ENCODE measurements around the gene LRRTM4. TPM values are rescaled to one million over a fixed set of nuclear protein-coding genes. Genes with fewer than 3 reads are reported as not detected.

Gene LRRTM4
- total RNA-seq, 4 donors from 2014 or later, result 0.24 to 38.4 (median 1.0) TPM; not detected in 1

DNA sequence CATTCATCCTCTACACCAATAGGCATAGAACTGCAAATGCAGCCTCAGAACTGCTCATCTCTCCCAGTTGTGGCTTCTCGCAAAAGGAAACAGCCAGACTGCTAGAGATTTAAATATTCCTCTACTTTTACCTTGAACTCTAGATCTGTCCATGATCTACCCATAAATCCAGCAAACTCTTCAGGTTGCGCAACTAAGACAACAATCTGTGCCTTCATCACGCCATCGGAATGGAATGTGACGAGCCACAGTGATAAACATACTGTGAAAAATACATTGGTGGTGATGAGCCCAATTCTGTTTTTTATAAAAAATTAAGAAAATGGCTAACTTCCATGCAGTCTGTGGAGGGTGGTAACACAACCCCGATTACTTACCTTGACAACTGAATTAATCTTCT lies 626.7 kb downstream of the LRRTM4 start:
- Histone ChIP-seq H3K9me3 (no peaks in the 10 kb centered on the region), H3K4me1 (no peaks in the 10 kb centered on the region), H3K36me3 (no peaks in the 10 kb centered on the region), H3K27ac (no peak overlapping the region), H3K27me3 (no peaks in the 10 kb centered on the region), H3K4me3 (no peak overlapping the region)
- DNase-seq, result no peak
- TF ChIP-seq, protein P1, sequence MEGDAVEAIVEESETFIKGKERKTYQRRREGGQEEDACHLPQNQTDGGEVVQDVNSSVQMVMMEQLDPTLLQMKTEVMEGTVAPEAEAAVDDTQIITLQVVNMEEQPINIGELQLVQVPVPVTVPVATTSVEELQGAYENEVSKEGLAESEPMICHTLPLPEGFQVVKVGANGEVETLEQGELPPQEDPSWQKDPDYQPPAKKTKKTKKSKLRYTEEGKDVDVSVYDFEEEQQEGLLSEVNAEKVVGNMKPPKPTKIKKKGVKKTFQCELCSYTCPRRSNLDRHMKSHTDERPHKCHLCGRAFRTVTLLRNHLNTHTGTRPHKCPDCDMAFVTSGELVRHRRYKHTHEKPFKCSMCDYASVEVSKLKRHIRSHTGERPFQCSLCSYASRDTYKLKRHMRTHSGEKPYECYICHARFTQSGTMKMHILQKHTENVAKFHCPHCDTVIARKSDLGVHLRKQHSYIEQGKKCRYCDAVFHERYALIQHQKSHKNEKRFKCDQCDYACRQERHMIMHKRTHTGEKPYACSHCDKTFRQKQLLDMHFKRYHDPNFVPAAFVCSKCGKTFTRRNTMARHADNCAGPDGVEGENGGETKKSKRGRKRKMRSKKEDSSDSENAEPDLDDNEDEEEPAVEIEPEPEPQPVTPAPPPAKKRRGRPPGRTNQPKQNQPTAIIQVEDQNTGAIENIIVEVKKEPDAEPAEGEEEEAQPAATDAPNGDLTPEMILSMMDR (IDR thresholded peaks at IDR 0.05), result no peak
- no peak for TF ChIP-seq POLR2A (IDR thresholded peaks at IDR 0.05)
- intact Hi-C loops (cut with DNase I; ENCODE audit: low total_unique reads), result no loop called here

DNA sequence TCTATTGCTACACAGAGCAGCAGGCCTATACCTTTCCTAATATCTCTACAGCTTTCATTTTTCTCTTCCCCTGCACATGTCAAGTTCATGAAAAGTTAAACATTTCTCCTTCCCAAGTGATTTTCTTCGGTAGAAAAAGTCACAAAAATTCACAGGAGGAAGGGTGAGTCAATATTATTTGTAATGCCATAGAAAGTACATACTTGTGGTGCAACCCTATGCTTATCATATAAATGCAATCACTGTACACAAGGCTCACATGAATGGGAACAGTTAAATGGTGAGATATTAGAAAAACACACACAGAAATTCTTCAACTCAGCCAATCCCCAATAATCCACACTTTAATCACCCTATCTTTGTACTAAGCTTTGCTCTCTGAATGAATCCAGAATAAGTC lies 651.6 kb downstream of the LRRTM4 start:
- no peaks in the 10 kb centered on the region for H3K36me3 ChIP-seq
- intact Hi-C loops (cut with DNase I; ENCODE audit: low total_unique reads), result no loop called here
- no peak for TF ChIP-seq POLR2A (IDR thresholded peaks at IDR 0.05)
- TF ChIP-seq, protein P1 (IDR thresholded peaks at IDR 0.05), result no peak
- no peaks in the 10 kb centered on the region for H3K27me3 ChIP-seq
- H3K27ac ChIP-seq, result no peak overlapping the region
- no peaks in the 10 kb centered on the region for H3K9me3 ChIP-seq
- no peak overlapping the region for H3K4me3 ChIP-seq
- H3K4me1 ChIP-seq, result no peaks in the 10 kb centered on the region
- no peak for DNase-seq

DNA sequence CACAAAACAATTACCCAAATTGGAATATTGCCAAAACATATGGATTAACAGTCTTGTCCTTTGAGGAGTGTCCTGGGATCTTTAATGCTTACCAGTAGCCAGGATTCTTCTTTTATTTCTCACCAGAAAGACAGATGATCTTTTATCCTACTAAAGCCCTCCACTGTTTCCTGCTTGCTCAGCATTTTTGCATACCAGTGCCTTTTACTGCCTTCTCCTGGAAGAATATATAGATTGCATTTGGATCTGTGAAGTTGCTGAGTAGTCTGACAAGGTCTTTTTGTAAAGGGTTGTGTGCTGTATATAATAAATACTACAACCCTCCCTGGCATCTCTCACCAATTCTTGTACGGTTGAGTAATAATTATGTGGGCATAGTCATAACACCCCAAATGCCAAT lies 652.2 kb downstream of the LRRTM4 start:
- Histone ChIP-seq H3K4me3 (no peak overlapping the region), H3K27me3 (no peaks in the 10 kb centered on the region), H3K27ac (no peak overlapping the region), H3K9me3 (no peaks in the 10 kb centered on the region), H3K4me1 (no peaks in the 10 kb centered on the region), H3K36me3 (no peaks in the 10 kb centered on the region)
- DNase-seq, result no peak
- intact Hi-C loops (cut with DNase I; ENCODE audit: low total_unique reads), result no loop called here
- TF ChIP-seq, protein P1 (IDR thresholded peaks at IDR 0.05), result no peak
- TF ChIP-seq POLR2A (IDR thresholded peaks at IDR 0.05), result no peak

DNA sequence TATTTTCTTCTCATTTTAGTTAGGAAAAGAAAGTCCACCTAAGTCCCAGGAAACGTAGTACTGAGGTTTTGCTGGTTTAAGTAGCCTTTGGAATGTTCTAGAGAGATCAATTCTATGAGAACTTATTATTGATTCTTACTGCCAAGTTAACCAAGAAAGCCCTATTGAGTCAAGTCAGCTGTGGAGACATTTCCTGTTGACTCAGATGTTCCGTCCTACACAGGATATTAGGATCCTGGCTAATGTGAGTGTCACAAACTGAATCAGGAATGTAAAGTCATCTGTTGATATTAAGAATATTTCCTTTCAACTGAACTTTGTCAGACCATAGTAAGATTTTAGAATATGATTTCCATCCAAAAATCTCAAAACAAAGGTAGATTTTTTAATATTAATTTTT lies 654.3 kb downstream of the LRRTM4 start:
- TF ChIP-seq POLR2A (IDR thresholded peaks at IDR 0.05), result no peak
- TF ChIP-seq, protein P1 (IDR thresholded peaks at IDR 0.05), result no peak
- no peaks in the 10 kb centered on the region for H3K9me3 ChIP-seq
- H3K27ac ChIP-seq, result no peak overlapping the region
- no peaks in the 10 kb centered on the region for H3K36me3 ChIP-seq
- no peak for DNase-seq
- H3K4me3 ChIP-seq, result no peak overlapping the region
- H3K4me1 ChIP-seq, result no peaks in the 10 kb centered on the region
- no peaks in the 10 kb centered on the region for H3K27me3 ChIP-seq
- intact Hi-C loops (cut with DNase I; ENCODE audit: low total_unique reads), result no loop called here

DNA sequence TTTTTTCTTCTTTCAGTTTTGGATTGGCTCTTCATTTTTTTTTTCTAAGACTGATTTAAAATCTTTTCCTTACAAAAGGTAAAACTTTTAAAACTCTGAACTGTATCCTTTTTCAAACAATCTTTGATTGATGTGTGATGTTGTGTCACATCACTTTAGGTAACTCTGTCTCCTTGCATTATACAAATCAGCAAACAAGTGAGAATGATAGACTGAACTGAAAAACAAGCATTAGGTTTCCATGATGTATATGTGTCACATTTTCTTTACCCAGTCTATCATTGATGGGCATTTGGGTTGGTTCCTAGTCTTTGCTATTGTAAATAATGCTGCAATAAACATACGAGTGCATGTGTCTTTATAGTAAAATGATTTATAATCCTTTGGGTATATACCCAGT lies 655.7 kb downstream of the LRRTM4 start:
- Histone ChIP-seq H3K4me1 (no peaks in the 10 kb centered on the region), H3K27me3 (no peaks in the 10 kb centered on the region), H3K9me3 (no peaks in the 10 kb centered on the region), H3K4me3 (no peak overlapping the region), H3K27ac (no peak overlapping the region), H3K36me3 (no peaks in the 10 kb centered on the region)
- intact Hi-C loops (cut with DNase I; ENCODE audit: low total_unique reads), result no loop called here
- TF ChIP-seq POLR2A (IDR thresholded peaks at IDR 0.05), result no peak
- TF ChIP-seq, protein P1 (IDR thresholded peaks at IDR 0.05), result no peak
- DNase-seq, result no peak

Data from uterus (tissue), 4 donors.